HuH-7.5 (cell line): ENCODE results near the gene MYO18B.

Source experiments
- DNase-seq: peaks from one replicate; pipeline ENCODE4 v3.0.0; 2011; ENCODE audit warnings: low spot score

Gene MYO18B

DNA sequence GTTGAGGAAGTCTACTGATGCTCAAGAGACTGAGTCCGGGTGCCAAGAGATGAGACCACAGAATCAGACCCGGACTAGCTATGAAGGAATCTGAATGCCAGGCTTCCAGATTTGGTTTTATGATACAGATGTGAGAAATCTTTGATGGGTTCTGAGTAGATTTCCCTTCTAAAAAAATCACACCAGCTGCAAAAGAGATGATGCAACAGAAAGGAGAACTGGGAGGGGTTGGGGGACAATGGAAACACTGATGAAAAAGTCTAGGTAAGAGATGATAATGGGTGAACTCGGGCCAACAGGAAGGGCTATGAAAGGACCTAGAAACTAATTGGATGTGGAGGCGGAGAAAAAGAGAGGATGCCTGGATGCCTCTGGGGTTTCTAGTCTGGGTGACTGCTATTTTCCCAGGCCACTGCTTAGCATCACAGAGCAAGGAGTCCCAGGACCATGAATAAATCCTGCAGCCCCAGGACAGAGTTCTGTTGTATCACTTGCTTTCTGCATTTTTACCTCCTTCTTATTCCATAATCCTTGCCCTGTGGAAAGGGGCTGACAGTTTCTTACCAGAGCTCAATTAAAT is 311.8 kb downstream of the MYO18B start:
- DNase-seq, result no peak

DNA sequence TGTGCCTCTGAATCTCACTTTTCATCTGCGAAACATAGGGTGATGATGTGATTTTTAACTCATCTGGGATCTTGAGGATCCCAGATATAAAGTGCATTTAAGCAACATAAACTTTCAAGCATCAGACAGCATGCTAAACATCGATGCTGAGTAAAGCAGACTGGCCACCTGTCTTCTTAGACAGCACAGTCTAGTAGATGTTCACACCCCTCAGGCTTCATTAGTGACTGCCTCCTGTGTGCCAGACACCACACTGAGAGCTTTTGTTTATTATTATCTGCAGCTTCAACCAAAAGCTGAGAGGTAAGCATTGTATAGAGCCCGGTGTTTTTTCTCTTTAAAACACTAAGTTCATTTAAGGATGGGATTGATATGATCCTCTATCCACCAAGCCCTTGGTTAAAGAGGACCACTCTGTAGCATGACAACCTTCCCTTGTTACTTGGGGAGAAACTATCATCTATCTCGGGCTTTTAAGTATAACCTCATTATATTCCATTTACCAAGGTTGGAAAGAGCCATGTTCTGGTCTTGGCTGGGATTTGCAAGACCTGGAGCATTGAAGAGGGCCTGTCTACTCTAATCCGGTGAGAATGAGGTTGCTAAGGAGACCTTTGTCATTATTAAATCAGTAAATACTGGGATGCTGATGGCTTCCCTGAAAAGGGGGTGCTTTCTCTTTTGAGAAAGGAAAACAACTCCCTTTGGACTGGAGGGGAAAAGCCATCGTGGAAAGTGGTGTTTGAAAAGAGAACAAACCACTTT is 313.0 kb downstream of the MYO18B start:
- no peak for DNase-seq

DNA sequence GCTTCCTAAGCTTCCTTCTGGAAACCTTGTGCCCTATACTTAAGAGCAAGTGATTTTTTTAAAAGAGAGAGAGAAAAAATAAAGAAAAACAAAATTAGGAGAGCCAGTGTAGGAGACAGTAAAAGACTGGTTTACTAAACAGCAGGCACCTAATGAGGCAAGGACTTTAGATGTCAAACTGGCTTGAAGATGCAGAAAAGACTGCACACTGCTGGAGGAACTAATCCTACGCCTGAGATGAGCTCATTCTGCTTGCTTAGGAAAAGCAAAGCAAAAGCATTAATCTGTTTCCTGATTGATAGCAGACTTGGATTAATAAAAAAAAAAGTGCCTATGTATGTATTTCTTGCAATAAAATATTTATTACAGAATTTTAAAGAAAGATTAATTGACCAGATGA is 313.7 kb downstream of the MYO18B start:
- no peak for DNase-seq

DNA sequence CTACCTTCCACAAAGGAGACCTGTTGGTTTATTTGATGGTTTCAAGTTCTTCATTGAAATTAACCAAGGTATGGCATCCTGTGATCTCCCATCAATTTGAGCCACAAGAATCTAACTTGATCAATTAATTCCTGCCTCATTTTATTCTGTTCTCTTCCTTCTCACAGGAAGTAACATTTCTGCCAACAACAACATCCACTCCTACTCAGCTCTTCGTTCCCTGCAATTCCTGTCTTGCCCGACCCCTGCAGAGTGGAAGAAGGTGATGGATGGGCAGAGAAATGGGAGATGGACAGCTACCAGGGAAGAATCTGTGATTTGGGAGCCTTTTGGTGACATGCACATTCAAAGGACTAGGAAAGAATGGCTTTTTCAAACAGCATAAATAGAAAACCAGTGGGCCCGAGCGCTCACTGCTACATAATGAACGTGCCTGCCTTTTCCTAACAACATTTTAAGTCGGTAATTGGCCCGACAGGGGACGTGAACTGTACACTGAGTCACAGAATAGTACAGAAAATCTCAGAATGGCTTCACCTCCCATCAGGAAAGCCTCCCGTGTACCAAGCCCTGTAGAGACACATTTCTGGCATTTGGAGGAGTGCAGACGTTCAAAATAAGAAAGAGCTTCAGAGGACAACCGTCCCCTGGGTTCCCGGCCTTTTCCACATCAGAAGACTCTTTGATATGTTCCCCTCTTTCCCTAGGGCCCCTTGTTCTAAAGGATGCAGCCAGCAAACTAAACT is 314.6 kb downstream of the MYO18B start:
- DNase-seq, result no peak

DNA sequence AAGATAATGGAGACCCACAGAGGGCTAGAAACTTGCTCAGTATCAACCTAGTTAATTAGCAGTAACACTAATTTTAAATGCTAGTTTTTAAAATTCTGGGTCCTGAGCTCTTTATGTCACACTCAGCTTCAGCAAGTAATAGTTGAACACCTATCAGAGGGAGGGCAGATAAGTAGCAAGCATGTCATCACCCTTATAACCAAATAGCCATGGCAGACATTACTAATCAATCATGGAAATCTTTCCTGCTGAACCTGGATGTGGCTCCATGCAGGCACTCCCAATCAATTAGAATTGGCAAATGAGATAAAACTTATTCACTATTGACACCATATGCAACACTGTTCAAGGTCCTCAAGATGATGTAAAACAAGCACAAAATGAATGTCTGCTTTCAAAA is 315.7 kb downstream of the MYO18B start:
- no peak for DNase-seq

DNA sequence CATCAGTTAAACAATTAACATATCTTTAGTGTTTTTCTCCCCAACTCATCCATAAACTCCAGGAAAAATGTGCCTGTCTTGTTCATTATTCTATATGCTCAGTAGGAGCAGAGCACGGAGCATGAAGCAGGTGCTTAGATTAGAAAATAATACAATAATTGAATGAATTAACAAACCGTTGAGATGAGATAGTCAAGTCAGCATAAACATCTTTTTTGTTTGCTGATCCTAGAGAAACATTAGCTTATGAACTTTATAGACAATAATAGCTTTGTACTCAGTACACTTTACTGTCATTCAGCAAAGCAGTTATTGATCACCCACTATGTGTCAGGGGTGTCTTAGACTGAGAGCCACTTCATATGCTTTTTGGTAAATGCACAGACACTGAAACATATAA is 322.1 kb downstream of the MYO18B start:
- DNase-seq, result no peak

DNA sequence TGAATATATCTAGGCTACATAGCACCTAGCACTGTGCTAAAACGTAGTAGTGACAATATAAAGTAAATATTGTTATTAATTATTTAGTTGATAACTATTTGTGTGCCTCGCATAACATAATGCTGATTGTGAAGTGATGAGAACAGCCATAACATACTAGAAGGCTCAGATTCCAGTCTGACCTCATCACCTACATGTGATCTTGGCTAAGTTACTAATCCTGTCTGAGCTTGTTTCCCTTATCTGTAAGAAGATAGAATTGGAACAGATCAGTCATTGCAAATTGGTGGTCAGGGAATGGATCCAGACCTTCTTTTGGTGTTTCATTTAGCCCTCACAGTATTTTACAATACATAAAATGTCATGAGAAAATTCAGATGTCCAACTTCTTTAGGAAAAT is 323.9 kb downstream of the MYO18B start:
- DNase-seq, result no peak

DNA sequence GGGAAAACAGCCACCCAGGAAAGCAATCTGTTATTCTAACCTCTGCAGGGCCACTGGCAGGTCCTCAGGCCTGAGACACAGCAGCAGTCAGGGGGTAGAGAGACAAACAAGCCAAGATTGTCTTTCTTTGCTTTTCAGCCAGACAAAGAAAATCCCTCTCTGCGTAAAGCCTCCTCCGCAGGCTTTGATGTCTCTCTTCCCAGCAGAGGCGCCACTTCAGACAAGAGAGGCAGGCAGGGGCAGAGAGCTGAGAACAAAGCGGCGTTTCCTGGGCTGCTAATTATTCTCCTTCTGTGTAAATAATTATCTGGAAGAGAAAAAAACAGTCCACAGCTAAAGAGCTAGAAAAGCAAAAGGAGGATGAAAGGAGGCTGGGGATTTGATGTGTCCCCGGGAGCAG is 324.5 kb downstream of the MYO18B start:
- no peak for DNase-seq

DNA sequence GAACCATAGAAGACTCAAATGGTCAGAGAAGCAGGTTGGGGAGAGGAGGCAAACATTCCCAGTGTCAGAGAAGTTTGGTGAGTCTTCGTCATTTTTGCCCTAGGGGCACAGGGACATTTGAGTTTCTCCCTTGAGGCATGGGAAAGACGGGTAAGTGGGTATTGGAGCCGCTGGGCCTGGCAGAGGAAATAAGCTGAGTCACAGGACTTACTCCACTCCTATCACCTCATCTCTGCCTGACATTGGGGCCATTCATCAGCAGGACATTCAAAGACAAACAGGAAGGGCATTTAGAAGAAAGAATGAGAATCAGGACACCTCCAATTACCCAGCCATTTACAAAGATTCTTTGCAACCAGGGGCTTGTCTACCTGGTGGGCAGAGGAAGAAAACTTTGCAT is 326.6 kb downstream of the MYO18B start:
- no peak for DNase-seq

DNA sequence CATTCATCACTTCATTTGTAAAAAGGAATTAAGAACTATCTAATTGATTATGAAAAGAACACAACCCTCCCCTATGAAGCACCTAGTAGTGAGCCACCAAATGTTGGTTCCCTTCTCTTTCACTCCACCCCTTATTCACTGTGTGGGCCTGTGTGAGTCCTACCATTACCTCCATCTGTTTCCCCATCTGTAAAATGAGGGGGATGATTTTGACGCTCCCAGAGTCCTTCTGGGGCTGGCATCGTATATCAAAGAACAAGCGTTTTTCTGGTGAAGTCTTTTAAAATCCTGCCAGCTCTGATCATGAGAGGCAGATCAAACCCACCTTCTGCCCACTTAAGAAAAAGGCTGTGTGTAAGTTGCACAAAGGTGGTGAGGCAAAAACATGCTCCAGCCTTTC is 330.6 kb downstream of the MYO18B start:
- DNase-seq, result no peak

DNA sequence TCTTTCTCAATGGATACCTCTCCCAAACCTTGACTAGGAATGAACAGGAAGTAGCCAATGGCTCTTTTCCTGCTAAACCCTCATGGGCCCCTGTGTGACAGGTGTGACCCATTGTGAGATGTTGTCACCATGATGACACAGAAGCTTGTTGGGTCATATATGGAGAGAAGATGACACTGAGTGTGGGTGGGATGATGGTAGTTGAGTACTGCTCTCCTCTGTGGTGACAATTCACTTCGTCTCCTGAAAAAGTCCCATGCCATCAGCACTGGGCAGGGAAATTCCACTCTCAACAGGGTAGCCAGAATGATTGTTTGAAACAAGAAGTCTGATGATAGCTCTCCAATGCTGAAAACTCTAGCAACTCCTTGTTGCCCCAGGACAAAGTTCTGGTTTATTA is 333.3 kb downstream of the MYO18B start:
- DNase-seq, result no peak

DNA sequence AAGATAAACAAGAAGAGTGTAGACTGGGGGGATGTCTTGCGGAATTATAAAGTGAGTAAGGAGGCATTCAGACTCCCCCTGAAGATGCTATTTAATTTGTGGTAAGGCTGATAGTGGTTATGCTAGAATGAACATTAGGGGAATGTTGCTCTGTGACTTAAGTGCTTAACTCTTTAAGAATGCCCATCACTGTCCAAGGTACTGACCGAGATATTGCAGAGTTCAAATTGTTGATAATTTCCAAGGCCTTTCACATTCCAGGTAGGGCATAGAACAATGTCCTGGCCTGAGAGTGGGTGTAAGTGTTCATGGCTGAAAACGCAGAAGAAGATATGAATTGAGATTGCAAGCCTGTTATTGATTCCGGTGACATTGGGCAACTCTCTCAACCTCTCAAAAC is 337.0 kb downstream of the MYO18B start:
- no peak for DNase-seq
